ENCODE results near the gene ADGRF3. TPM values are rescaled to one million over a fixed set of nuclear protein-coding genes. Genes with fewer than 3 reads are reported as not detected.
"Not testable (repeated sequence)": the region's sequence is repeated elsewhere in the genome, so short reads cannot be mapped to it uniquely, and the experiment has no call there.

ADGRF3 gene
- total RNA-seq, 1 donor from 2014 or later: 1.0 TPM

DNA sequence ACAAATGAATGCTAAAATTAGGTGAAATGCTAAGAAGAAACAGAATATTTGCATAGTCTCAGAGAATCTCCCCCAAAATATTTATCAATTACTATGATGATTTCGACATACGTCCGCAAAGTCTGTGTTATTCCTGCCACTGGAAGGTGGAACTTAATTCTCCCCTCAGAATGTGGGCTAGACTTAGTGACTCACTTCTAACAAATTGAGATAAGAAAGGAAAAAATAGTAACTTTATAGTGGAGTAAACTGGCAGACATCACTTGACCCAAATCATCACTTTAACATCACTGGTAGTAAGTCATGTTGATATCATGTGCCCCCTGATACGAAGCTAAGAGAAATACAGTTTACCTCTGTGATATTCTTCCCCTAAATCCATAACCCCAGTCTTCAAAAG is 78.4 kb downstream of the ADGRF3 start:
- no peak for DNase-seq
- no peak for ATAC-seq (ENCODE audit: low read depth)
- Mint-ChIP-seq H3K27ac (no peak overlapping the region), H3K9me3 (no peaks in the 10 kb centered on the region), H3K4me1 (peaks cover 18% of the 10 kb centered on the region), H3K36me3 (ENCODE audit: low read depth) (peaks cover 32% of the 10 kb centered on the region), H3K4me3 (no peak overlapping the region), H3K27me3 (no peaks in the 10 kb centered on the region)
- intact Hi-C loops (cut with micrococcal nuclease): no loop called here
- CTCF ChIA-PET: no interaction called here
- TF ChIP-seq, protein P1, sequence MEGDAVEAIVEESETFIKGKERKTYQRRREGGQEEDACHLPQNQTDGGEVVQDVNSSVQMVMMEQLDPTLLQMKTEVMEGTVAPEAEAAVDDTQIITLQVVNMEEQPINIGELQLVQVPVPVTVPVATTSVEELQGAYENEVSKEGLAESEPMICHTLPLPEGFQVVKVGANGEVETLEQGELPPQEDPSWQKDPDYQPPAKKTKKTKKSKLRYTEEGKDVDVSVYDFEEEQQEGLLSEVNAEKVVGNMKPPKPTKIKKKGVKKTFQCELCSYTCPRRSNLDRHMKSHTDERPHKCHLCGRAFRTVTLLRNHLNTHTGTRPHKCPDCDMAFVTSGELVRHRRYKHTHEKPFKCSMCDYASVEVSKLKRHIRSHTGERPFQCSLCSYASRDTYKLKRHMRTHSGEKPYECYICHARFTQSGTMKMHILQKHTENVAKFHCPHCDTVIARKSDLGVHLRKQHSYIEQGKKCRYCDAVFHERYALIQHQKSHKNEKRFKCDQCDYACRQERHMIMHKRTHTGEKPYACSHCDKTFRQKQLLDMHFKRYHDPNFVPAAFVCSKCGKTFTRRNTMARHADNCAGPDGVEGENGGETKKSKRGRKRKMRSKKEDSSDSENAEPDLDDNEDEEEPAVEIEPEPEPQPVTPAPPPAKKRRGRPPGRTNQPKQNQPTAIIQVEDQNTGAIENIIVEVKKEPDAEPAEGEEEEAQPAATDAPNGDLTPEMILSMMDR (IDR thresholded peaks at IDR 0.05): no peak
- POLR2A ChIA-PET: interaction anchor here (2.3 kb wide), 1 partner anchor 23 kb away, joined by 18 read pairs; the partner anchor contains the start of genes HADHA and HADHB

DNA sequence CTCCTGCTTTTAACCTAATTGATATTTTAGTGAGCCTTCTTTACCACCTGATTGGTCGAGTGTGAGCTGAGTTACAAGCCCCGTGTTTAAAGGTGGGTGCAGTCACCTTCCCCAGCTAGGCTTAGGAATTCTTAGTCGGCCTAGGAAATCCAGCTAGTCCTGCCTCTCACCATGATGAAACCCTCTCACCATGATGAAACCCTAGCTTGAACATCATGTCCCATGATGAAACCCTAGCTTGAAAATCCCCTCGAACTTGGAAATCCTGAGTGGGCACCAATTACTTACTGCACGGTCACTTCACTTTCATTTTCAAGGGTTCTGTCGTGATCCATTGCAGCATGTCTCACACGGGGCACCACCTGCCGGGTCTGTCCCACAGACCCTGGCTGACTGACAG is 87.8 kb downstream of the ADGRF3 start:
- CTCF ChIA-PET: interaction anchor here (1.2 kb wide), 1 partner anchor 15 kb away, joined by 3 read pairs; no protein-coding TSS in a partner anchor
- intact Hi-C loops (cut with micrococcal nuclease): not testable (repeated sequence)
- POLR2A ChIA-PET: interaction anchor here (0.6 kb wide), 1 partner anchor 10 kb away, joined by 3 read pairs; no protein-coding TSS in a partner anchor

More for the DNA sequence above, 87.8 kb downstream of the ADGRF3 start:
- H3K4me3 Mint-ChIP-seq; ATAC-seq (ENCODE audit: low read depth); H3K27ac Mint-ChIP-seq; H3K27me3 Mint-ChIP-seq; H3K4me1 Mint-ChIP-seq; DNase-seq; H3K9me3 Mint-ChIP-seq: not testable (repeated sequence)
- peaks cover 64% of the 10 kb centered on the region for H3K36me3 Mint-ChIP-seq (ENCODE audit: low read depth)

Other genes starting within 250 kb of the ADGRF3 start
- 2.2 and 3.1 TPM in 2 replicates for gene GAREM2, start 173.7 kb downstream of the ADGRF3 start, total RNA-seq
- 127 and 128 TPM in 2 replicates for gene HADHA, start 102.2 kb downstream of the ADGRF3 start, total RNA-seq
- gene HADHB, start 101.8 kb downstream of the ADGRF3 start, total RNA-seq: 62.4 and 65.6 TPM in 2 replicates
- gene SELENOI, start 646 bp downstream of the ADGRF3 start, total RNA-seq: 20.2 and 21.1 TPM in 2 replicates
- gene DRC1, start 55.1 kb upstream of the ADGRF3 start, total RNA-seq: not detected in 2 replicates
- gene OTOF, start 131.3 kb upstream of the ADGRF3 start, total RNA-seq: not detected in 2 replicates